ENCODE data around the gene BLM.

Gene BLM

GRCh38 chr15:90691982-90692773 lies 25.0 kb upstream of the BLM start:
- no peak for DNase-seq

DNA sequence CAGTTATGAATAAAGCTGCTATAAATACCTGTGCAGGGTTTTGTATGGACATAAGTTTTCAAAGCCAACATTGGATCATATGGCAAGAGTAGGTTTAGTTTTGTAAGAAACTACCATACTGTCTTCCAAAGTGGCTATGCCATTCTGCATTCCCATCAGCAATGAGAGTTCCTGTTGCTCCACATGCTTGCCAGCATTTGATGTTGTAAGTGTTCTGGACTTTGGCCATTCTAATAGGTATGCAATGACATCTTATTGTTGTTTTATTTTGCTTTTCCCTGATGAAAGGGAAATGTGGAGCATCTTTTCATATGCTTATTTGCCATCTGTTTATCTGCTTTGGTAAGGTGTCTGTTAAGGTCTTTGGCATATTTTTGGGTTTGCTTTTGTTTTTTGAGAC lies 22.2 kb upstream of the BLM start:
- DNase-seq = no peak

GRCh38 chr15:90697175-90697574 lies 20.0 kb upstream of the BLM start:
- no peak for DNase-seq

GRCh38 chr15:90698629-90699028 lies 18.5 kb upstream of the BLM start:
- DNase-seq = no peak

DNA sequence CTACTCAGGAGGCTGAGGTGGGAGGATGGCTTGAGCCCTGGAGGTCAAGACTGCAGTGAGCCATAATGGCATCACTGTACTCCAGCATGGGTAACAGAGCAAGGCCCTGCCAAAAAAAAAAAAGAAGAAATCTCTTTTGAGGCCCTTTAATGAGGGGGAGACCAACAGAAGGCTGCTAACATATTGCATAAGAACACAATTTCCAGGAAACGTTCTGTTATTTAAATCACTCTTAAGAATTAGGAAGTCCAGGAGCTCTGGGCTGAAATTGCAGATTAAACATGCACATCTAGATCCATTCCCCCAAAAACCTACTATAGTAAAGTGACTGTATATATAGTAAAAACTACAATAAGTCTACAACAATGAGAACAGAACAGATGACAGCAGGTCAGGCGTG lies 16.1 kb upstream of the BLM start:
- DNase-seq = no peak

- no peak for DNase-seq
Measured at GRCh38 chr15:90701880-90702630, 15.1 kb upstream of the BLM start.

DNA sequence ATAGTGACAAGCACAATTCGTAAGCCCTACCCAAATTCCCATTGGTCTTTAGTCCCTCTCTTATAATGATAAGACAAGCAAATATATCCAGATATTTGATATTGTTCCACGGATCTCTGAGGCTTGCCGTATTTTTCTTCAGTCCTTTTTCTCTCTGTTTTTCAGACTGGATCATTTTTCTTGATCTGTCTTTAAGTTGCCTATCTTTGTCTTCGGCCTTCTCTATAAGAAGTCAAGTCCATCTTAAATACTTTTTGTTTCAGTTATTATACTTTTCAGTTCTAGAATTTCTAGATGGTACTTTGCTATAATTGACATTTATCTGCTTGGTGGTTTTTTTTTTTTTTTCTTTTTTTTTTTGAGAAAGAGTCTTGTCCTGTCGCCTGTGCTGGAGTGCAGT lies 13.7 kb upstream of the BLM start:
- DNase-seq = no peak

- no peak for DNase-seq
Measured at GRCh38 chr15:90705212-90705611, 11.9 kb upstream of the BLM start.

DNA sequence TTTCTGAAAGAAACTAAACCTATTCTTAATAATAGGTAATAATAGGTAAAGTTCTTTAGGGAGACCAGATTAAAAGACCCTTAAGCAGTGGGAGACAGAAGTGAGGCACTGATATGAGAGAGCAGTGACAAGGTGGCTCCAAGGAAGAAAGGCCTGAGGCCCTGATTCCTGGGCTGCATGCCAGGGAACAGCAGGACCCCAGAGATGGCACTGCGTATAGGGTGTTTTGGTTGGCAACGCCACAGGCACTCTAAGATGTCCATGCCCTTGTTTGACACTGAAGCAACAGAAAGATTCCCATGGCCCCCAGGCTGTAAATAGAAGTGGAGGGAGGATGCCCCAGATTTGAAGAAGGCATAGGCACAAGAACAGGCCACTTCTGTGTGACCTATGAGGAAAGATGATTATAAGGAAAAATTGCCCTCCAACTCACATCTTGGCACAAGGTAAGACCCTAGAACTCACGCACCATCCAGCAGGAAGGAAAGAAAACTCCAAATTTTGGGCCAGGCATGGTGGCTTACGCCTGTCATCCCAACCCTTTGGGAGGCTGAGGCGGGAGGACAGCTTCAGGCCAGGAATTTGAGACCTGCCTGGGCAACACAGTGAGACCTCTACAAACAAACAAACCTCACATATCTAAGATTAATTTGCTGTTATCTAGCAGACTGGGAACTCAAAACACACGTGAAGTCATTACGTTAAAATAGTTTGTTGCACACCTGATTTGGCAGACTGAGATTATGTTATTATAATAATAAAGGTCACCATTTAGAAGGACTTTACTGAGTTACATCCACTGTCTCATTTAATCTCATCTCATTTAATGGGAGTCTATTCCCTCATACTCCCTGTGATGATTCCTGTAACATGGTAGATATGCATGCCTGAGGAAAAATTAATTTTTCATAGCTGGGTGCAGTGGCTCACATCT lies 10.5 kb upstream of the BLM start:
- no peak for DNase-seq

GRCh38 chr15:90707489-90707888 lies 9.7 kb upstream of the BLM start:
- no peak for DNase-seq

DNA sequence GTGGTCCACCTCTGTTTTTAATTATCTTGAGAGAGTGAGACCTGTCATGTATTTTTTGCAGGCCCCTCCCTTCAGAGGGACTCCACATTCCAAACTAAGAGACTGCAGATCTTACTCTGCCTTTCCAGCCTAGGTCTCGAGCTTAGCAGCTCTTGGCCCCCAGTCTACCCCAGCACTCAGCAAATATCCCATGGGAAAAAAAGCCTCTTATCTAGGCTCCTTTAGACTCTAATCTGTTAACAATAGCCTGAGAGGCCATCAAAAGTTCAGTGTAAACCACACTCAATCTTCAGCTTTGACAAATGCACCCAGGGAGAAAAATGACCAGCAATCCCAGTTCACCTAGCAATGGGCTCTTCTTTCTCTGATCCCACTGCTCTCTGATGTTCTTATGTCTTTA lies 8.6 kb upstream of the BLM start:
- no peak for DNase-seq

- no peak for DNase-seq
Measured at GRCh38 chr15:90709278-90709677, 7.9 kb upstream of the BLM start.

- DNase-seq = no peak
Measured at GRCh38 chr15:90710436-90711027, 6.6 kb upstream of the BLM start.

DNA sequence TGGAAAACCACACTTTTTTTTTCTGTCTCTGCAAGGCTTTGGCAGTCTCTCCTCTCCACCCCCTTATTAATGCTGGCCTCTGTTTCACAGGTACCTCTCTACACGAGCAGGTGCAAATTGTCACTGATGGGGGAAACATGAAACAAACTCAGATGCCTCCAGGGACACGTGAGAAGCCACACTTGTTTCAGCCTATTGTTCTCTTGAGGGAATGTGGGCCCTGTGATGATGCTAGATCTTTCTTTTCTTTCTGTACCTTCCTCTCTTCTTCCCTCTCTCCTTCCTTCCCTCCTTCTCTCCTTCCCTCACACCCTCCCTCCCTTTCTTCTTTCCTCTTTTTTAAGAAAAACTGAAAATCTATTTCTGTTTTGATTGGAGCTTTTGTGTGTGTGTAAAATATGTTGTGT lies 5.7 kb upstream of the BLM start:
- no peak for DNase-seq

GRCh38 chr15:90711842-90712241 lies 5.3 kb upstream of the BLM start:
- no peak for DNase-seq

- DNase-seq = no peak
Measured at GRCh38 chr15:90713081-90713480, 4.1 kb upstream of the BLM start.

- DNase-seq = no peak
Measured at GRCh38 chr15:90716317-90716975, 700 bp upstream of the BLM start.

DNA sequence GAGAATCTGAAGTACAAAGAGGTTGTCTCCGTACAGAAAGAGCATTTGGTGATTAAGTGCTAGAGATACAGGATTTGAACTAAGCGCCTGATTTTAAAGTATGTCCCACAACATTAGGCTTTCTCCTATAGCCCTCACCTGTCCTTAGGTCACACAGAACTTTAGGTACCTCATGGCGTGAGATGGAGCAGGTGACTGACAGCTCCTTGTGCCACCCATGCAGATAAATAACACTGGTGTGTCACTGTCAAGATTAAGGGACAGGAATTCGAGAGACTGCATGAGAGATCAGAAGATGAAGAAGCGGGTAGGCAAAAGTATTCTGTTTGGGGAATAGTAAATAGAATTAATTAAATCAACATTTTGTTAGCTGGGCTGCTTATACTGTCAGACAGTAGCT lies 1.1 kb downstream of the BLM start:
- no peak for DNase-seq

- DNase-seq = no peak
Measured at GRCh38 chr15:90720131-90720530, 3.0 kb downstream of the BLM start.

DNA sequence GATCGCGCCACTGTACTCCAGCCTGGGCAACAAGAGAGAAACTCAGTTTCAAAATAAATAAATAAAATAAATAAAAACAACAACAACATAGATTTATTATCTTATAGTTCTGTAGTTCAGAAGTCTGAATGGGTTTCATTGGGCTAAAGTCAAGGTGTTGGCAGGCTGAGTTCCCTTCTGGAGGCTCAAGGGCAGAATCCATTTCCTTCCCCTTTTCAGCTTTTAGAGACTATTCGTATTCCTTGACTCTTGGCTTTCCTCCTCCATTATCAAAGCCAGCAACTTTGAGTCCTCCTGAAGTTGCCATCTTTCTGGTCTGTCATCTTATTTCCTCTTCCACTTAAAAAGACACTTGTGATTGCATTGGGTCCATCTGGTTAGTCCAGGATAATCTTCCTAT lies 12.1 kb downstream of the BLM start:
- DNase-seq = no peak

GRCh38 chr15:90730290-90730689 lies 13.1 kb downstream of the BLM start:
- DNase-seq = no peak

GRCh38 chr15:90735923-90736322 lies 18.8 kb downstream of the BLM start:
- DNase-seq = no peak
